HG03097 (cell line): ENCODE results near the gene CMIP.

Source experiments
- ATAC-seq: cut with Tn5 transposase; IDR thresholded peaks from one replicate; pipeline ENCODE4 v1.9.1; 2021; ENCODE audit not compliant: unreplicated experiment, low FRiP score

CMIP gene

DNA sequence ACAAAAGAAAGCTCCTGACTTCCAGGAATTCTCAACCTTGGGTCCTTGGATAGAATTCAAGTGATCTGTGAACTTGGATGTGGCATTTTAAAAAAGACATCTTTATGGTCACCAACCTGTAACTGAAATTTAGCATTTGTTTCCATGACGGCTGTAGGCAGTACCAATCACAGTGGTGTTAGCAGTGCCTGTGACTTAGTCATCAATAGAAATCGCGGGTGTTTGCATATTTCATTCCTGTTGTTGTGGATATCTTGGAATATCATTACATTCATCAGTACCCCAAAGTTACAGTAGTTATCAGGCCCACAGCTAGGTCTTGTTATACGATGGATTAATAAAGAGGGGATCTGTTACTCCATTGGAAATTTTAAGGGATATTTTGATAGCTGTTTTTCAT lies 81.6 kb downstream of the CMIP start:
- ATAC-seq, result no peak

DNA sequence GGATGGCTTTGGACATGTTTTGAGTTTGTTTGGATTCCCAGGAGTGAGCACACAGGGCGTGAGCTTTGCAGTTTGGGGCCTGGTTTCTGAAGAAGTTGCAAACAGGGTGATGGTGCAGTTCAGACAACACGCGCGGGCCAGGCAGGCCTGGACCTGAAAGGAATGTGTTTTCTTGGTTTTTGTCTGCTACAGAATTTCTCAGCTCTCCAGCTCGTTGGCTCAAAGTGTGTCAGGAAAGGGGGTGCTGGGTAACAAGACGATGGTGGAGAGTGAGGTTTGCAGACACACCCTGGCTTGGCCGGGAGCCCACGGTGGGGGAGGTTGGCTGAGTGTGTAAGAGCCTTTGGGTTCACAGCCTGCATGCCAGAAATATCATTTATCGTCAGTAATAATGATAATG lies 82.3 kb downstream of the CMIP start:
- ATAC-seq, result no peak

DNA sequence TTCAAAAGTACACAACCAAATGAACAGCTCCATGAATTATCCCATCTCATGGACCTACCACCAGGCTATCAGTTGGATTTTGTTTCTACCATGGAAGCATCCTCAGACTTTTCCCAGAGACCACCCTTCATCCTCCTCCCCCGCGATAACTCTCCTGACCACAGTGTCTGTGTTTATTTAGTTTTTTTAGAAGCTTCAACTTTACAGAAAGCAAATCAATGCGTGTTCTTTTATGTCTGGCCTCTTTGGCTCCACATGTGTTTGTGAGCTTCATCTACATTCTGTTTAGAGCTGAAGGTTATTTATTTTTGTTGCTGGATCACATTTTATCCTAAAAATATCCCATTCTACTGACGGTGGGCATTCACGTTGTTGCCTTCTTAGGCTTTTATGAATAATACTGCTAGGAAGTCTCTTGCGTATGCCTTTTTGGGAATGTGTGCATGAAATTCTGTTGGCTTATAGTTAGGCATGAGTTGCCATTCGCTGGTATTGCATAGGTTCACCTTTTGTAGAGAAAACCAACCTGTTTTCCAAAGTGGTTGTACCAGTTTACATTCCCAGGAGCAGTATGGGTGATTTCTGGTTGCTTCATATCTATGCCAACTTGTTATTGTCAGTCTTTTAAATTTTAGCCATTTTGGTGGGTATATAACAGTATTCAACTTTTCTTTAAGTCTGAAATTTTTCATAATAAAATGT lies 83.0 kb downstream of the CMIP start:
- no peak for ATAC-seq

DNA sequence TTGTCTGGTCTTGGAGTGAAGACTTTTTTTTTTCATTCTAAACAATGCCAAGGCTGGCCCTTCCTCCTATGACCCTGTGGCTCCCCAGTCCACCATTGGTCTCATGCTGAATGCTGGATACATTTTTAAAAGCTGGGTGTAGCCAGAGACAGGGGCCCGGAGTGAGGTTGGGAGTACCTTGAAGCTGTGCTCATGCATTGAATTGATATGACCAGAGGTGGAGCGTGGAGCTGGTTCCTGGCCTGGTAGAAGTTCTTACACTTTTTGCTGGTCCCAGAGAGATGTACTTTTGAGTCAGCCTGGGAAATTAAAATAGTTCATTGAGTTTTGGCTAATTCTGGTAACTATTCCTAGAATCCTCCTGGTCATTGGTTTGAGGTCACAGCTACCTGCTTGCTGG lies 83.6 kb downstream of the CMIP start:
- ATAC-seq, result no peak

DNA sequence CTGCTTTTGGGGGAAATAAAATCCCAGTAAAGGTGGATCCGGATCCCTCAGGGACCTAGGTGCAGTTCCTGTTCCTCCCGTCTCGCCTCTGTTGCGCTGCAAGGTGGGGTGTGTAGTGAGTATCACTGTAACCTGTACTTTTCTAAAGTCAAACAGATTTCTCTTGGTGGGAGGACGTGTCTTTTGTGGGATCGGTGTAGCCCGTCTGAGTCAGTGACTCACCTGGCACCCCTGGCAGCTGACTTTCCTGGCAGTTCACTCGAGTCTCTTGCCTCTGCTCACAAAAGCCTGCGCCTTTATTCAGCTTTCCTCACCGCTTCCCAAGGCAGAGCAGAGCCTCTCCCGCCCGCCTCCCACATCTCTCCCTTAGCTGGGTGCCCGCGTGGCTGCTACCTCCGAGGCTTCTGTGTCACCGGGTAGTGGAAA lies 85.7 kb downstream of the CMIP start:
- no peak for ATAC-seq

DNA sequence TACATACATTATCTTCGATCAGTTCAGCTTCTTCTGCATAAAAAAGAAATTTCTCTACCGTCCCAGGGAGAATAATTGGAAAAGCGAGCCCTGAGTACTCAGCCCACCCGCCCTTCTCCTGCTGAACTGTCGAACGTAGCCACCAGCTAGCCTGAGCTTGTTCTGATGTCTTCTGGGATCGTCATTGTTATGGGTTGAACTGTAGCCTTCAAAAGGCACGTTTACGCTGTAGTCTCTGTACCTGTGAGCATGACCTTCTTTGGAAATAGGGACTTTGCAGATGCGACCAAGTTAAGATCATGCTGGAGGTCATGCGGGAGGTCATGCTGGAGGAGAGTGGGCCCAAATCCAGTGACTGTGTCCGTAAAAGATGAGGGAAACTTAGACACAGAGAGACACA lies 86.2 kb downstream of the CMIP start:
- no peak for ATAC-seq

DNA sequence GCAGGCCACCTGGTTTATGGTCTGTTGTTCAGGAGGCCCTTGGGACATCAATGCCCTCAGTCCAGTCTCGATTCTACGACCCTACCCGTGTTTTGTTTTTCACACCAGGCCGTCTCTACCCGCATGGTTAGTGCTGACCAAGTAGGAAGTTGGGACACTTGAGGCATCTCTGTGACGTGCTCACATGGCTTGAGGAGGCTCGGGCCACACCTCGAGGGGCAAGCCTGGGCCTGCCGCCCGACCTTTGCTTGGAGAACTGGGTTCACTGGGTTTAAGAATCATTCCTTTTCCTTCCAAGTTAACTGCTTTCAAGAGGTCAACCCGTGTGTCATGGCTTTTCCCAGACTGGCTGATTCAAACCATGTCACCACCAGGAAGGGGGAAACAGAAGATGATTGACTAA lies 86.8 kb downstream of the CMIP start:
- ATAC-seq, result no peak

DNA sequence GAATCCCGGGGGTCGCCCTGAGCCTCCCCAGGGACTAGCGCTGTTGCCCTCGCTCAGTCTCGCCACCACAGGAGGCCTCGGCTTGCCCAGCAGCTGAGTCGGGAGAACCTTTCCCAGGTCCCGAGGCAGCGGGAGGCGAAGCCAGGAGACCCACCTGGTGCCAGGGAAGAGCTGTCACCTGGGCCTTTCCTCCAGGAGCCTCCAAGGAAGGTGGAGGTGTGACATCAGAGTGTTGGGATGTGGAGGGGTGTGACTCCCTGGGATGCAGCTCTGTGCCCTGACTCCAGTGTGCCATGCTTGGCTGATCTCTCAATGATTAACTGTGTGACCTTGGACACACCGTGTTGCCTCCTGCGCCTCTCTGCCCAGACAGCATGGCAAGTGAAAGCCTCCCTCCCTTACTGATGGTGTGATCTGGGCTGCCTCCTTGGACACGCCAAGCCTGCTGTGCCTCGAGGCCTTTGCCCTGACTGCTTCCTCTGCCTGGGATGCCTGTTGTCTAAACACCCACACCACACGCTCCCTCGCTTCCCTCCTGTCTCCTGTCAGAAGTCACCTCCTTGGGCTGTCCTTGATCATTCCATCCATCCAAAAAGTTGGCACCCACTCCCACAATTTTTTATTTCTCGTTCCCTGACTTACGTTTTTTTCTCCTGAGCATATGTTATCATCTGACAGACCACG lies 88.0 kb downstream of the CMIP start:
- ATAC-seq, result no peak

DNA sequence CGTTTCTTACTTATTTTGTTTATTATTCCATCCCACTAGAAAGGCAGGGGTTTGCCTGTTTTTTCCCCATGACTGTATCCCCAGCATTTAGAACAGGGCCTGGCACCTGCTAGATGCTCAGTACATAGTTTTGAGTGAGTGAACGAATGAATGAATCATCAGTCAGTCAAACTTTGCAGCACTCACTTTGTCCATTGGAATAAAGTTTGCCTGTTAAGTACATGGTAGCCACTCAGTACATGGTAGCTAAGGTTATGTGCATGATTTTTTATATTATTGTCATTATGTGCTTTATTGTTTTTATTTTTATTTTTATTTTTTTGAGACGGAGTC lies 88.5 kb downstream of the CMIP start:
- no peak for ATAC-seq

DNA sequence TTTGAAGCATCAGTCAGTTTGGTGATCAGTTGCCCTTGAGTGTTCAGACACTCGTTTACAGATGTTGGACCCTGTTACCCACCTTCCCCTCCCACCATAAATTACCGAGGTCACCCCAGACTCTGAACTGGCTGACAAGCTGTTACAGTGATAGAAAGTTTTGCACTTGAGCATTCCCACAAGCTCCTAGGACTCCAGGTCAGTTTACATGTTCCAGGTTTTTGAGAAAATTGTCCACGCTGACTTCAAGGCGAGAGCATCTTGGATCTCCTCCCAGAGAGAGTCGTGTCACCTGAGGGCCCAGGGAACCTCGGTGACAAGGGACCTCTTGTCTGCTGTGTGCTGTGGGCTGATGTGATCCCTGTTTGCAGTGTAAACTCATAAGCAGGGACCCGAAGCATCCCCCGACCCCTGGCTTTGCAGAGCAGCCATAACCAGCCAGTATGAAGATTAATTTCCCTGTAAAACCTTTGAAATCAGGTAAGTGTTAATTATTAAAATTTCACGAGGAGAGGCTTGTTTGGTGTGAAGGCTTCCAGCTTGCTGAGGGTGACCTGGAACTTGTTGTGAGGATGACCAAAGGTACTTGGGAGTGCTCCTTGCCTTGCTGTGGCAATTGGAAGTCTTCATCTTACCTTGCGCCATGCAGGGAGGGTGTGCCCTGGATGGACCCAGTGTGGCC lies 91.2 kb downstream of the CMIP start:
- ATAC-seq, result no peak

DNA sequence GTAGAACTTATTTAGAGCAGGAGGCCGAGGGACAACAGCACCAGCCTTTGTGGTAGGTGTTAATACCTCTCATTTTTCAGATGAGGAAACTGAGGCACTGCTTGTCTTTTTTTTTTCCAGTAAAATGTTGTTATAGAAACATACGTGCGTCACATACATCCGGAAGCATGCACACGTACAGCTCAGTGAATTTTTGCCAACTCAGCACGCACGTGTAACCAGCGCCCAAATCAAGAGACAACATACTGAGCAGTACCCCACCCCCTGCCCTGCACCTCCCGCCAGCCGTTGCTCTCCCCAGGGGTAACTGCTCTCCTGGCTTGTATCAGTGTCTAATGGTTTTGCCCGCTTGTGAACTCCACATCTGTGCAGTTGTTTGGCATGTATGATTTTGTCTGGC lies 92.0 kb downstream of the CMIP start:
- ATAC-seq, result no peak

DNA sequence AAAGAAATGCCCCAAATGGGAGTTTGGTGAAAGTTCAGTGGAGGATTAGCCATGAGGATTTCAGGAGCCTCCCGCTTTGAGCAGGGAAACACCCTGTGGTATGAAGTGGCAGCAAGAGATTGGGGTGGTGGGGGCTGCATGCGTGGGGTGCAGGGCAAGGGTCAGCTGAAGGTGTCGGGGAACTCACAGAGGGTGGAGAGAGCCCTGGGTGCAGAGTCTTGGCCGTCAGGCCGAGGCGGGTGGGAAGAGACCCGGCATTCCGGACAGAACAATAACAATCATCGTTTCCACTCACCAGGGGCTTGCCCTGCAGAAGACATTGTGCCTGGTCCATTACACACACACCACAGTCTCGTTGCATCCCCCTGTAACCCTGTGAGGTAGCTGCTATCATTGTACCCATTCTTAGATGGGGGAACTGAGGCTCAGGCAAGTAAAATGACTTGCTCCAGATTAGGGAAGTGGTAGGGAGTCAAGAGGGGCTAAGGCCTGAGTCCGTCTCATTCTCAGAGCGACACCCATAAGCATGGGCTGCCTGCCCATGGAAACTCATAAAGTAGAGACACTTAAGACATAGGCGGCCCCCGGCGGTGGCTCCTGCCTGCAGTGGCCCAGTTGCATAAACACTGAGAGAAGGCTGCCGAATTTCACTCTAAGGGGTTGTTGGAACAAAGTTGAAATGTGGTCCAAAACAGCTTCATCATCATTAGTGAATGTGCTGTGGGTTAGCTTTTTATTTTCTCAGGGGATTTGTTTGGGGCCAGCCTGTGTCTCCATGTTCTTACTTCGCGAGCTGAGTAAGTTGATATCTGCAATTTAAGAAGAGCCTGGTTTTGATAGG lies 93.3 kb downstream of the CMIP start:
- no peak for ATAC-seq

DNA sequence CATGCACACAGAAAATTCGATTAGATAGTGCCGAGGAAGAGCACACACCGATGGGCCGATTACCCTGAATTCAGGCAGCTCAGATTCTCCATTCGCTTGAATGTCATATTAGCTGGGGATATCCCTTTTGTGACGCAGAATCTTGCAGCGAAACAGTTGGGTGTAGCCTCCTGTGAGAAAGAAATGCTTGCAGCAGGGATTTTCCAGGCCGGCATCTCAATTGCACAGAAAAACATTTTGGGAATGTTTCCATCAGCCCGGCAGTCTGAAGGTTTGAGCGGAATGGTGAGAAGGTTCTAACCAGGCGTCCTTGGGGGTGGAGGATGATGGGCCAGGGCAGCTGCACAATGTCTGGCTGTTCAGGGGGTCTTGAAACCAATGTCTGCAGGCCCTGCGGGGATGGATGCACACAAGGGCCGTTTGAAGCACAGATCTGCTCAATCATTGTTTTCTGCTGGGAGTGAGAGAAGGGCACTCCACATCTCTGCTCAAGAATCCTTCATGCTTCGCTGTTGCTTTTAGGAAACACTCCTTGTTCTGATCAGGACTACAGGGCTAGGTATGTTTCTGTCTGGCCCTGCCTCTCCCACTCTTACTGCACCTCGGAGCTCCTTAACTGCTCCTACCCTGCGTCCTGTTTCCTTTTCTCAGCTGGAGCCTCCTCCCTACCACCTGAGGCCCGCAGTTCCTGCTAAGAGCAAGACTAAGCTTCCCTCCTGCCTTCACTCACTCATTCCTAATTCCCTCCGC lies 94.6 kb downstream of the CMIP start:
- no peak for ATAC-seq

DNA sequence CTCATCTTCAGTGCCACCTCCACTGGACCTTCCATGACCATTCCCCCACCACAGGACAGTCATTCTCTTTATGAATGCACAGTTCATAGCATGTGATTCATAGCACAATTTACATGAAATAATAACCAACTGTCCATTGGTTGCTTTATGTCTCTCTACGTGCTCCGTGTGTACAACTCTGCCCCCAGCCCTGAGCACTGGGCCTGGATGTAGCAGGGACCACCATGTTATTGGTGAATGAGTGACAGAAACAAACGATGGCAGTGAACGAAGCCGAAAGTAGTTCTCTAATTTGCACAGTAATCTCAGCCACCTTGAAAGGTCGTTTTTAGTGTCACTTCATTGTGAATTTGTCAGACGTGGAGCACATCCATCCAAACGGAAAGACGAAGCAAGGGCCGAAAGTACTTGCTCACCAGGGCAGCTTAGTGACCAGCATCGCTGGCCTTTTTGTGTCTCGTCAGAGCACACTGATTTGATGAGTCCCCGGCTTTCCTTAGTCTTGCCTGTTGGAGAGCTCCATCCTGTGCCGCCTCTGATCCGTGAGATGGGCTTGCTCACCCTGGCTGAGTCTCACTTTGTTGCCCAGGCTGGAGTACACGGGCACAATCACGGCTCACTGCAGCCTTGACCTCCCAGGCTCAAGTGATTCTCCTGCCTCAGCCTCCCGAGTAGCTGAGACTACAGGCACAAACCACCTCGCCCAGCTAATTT lies 95.3 kb downstream of the CMIP start:
- ATAC-seq, result no peak

DNA sequence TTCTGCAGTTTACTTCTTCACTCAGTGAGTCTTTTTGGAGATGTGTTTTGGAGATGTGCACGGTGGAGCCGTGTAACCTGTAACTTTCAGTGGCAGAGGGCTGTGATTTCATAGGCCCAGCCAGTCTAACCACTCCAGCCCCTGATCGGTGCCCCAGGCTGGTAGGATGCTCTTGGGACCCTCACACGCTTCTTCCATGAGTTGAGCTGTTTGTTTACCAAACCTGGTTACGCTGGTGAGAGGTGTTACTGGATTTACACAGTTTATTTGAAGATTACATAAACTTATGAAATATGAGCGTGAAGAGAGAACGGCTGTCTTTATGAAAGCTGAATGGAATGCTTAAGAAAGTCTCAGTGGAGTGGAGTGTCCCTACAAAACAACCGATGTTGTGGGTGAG lies 96.7 kb downstream of the CMIP start:
- no peak for ATAC-seq

DNA sequence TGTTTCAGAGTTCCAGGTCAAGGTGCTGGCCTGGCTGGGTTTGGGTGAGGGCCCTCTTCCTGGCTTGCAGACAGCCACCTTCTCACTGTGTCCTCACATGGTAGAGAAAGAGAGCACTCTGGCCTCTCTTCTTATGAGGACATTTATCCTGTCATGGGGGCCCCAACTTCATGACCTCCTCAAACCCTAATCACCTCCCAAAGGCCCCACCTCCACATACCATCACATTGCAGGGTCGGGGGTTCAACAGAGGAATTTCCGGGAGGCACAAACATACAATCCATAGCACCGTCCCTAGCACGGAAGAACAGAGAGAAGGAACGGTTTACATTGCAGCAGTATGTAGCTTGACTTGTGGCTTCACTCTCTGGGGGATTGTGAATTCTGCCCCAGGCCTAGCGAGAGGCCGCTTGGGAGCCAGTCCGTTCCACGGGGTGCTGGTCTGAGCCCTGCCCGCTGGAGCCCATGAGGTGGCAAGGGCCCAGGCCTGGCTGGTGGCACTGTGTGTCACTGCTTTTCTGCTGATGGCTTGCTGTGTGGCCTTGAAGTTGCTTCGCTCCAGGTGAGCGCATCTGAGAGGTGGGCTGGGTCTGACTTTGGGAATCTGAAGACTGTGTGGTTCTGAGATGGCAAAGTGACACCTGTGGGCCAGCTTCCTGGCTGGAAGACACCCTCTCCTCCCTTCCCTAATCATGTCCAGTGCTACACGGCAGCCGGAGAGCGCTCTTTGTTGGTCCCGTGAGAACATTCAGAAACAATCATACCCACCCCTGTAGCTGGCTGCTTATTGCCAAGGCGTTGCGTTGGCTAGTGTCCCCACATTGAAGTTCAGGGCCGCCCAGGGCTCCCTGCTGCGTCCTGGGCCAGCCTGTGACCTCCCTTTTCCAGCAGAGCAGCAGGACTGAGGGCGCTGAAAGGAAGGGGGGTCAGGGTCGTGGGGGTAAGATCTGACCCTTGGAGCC lies 98.3 kb downstream of the CMIP start:
- ATAC-seq, result no peak

DNA sequence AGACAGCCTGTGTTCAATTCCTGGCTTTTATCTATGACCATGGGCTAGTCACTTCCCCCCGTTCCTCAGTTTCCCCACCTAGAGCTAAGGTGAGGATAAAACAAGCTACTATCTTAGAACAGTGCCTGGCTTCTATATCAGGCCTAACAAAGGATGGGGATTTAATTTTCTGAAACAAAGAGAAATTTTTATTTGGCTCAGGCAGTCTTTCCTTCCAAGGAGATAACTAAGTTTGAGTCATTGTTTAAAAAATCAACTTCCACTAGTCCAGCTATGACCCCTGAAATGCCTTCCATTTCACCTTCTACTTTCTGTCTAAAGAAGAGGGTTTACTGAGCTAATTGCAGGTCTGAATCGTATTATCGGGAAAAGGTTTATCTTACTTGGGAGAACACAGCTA lies 99.0 kb downstream of the CMIP start:
- no peak for ATAC-seq

DNA sequence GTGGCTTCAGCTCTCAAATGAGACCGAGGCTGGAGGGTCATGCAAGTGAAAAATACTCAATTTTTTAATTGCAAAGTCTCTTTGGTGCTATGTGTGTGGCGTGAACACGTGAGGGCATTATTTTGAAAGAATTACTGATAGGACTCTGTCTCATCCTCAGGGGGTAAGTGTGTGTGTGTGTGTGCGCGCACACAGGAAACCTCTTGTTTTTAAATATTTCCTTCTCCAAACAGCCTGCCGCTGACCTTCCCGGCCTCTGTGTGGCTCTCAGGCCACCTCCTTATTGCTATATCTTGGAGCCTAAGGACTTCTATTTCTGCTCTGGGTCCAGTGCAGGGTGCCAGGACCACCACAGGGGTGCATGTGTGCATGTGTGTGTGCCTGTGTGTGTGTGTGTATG lies 99.7 kb downstream of the CMIP start:
- no peak for ATAC-seq
